Ovary (tissue), 3 donors: ENCODE results near the gene HTR3D.

ENCODE experiments used
- CTCF ChIP-seq, 3 donors: fragments of 450-650 bp in 2 of 3; fragments of 200-600 bp in 1 of 3; IDR thresholded peaks; one replicate each; pipeline versions ENCODE4 v1.5.1 to v1.8.0; 2016 to 2022; ENCODE audit warnings: antibody characterized with exemption in 3 of 3, mild to moderate bottlenecking in 1 of 3
- EP300 ChIP-seq: sonication (generic); formaldehyde crosslinking; IDR thresholded peaks from one replicate; pipeline ENCODE4 v1.6.1; 2017; ENCODE audit warnings: antibody characterized with exemption
- POLR2A ChIP-seq: fragments of 450-650 bp; IDR thresholded peaks from one replicate; pipeline ENCODE4 v1.6.1; 2017; ENCODE audit warnings: antibody characterized with exemption, mild to moderate bottlenecking, moderate library complexity
- donor health status: DM: no; HTN: no; CAD: no.

GRCh38 chr3:184042617-184043016 lies 11.1 kb downstream of the HTR3D start:
- no peak for TF ChIP-seq CTCF (IDR thresholded peaks at IDR 0.05)
- TF ChIP-seq POLR2A, result no peak
- TF ChIP-seq EP300, result no peak
